Colonic mucosa (tissue), 4 donors: Measurements from ENCODE around the gene ARHGAP26. TPM values are rescaled to one million over a fixed set of nuclear protein-coding genes. Genes with fewer than 3 reads are reported as not detected.

Experiments
- DNase-seq: peaks from one replicate; pipeline ENCODE4 v3.0.0-alpha.2; 2020
- H3K27ac ChIP-seq: fragments of 200-600 bp; one replicate; pipeline ENCODE4 v1.8.0; 2021
- H3K27me3 ChIP-seq: fragments of 200-600 bp; one replicate; pipeline ENCODE4 v1.8.0; 2021
- H3K36me3 ChIP-seq: fragments of 200-600 bp; one replicate; pipeline ENCODE4 v1.8.0; 2021
- H3K4me1 ChIP-seq: fragments of 200-600 bp; one replicate; pipeline ENCODE4 v1.8.0; 2021; ENCODE audit warnings: mild to moderate bottlenecking
- H3K4me3 ChIP-seq: fragments of 200-600 bp; one replicate; pipeline ENCODE4 v1.8.0; 2021
- H3K9ac ChIP-seq, 2 donors: one replicate each; pipeline ENCODE4 v1.7.0; 2013; ENCODE audit warnings: control low read depth in 2 of 2, low read depth in 2 of 2, low read length in 2 of 2
- H3K9me3 ChIP-seq: fragments of 200-600 bp; one replicate; pipeline ENCODE4 v1.8.0; 2021
- CTCF ChIP-seq: fragments of 200-600 bp; IDR thresholded peaks from one replicate; pipeline ENCODE4 v1.8.0; 2022; ENCODE audit warnings: antibody characterized with exemption, mild to moderate bottlenecking
- intact Hi-C: fragments of 100-400 bp; cut with DNase I; formaldehyde crosslinking; loops from one replicate; pipeline ENCODE4 v1.14.1; 2022
- total RNA-seq, 2 donors: library from RNA; stranded (reverse); fragmentation: NEBNext Ultra II Directional in 1 of 2; extraction: Animal tissue kit (Norgen Biotek cat#: 25700) in 1 of 2; gene quantifications; one replicate each; pipeline ENCODE4 v1.2.1, GENCODE V29; 2021
- donor health status: healthy.
- donor health status: DM: no; HTN: no; CAD: no.
- donor health status: DM: no; HTN: no; CAD: no.

ARHGAP26 gene
- total RNA-seq, 2 donors from 2014 or later: 59.1 to 74.0 TPM

GRCh38 chr5:142894749-142895148, 124.6 kb downstream of the ARHGAP26 start:
- H3K36me3 ChIP-seq: no peaks in the 10 kb centered on the region
- H3K9ac ChIP-seq: no peak overlapping the region
- no peaks in the 10 kb centered on the region for H3K4me1 ChIP-seq
- intact Hi-C loops: no loop called here
- H3K27me3 ChIP-seq: no peaks in the 10 kb centered on the region
- no peak for TF ChIP-seq CTCF
- H3K4me3 ChIP-seq: no peak overlapping the region
- H3K27ac ChIP-seq: no peak overlapping the region
- DNase-seq: no peak
- no peaks in the 10 kb centered on the region for H3K9me3 ChIP-seq

- H3K9ac ChIP-seq: no peak overlapping the region
- no peaks in the 10 kb centered on the region for H3K36me3 ChIP-seq
- no peak overlapping the region for H3K27ac ChIP-seq
- H3K9me3 ChIP-seq: no peaks in the 10 kb centered on the region
- H3K4me1 ChIP-seq: no peaks in the 10 kb centered on the region
- no peak for TF ChIP-seq CTCF
- intact Hi-C loops: no loop called here
- no peak overlapping the region for H3K4me3 ChIP-seq
- H3K27me3 ChIP-seq: no peaks in the 10 kb centered on the region
- no peak for DNase-seq
These were observed 126.3 kb downstream of the ARHGAP26 start for GRCh38 chr5:142896325-142897007.

- Histone ChIP-seq H3K9me3 (no peaks in the 10 kb centered on the region), H3K36me3 (no peaks in the 10 kb centered on the region), H3K27me3 (no peaks in the 10 kb centered on the region), H3K9ac (no peak overlapping the region), H3K4me1 (no peaks in the 10 kb centered on the region), H3K4me3 (no peak overlapping the region), H3K27ac (no peak overlapping the region)
- TF ChIP-seq CTCF: no peak
- no peak for DNase-seq
- intact Hi-C loops: no loop called here
These were observed 127.2 kb downstream of the ARHGAP26 start for GRCh38 chr5:142897328-142897727.

- H3K27ac ChIP-seq: no peak overlapping the region
- no peak for TF ChIP-seq CTCF
- intact Hi-C loops: no loop called here
- no peak for DNase-seq
- no peak overlapping the region for H3K4me3 ChIP-seq
- no peaks in the 10 kb centered on the region for H3K9me3 ChIP-seq
- no peaks in the 10 kb centered on the region for H3K36me3 ChIP-seq
- no peaks in the 10 kb centered on the region for H3K4me1 ChIP-seq
- H3K27me3 ChIP-seq: no peaks in the 10 kb centered on the region
- no peak overlapping the region for H3K9ac ChIP-seq
These were observed 130.8 kb downstream of the ARHGAP26 start for GRCh38 chr5:142900927-142901326.

- no peak overlapping the region for H3K27ac ChIP-seq
- DNase-seq: no peak
These were observed 131.5 kb downstream of the ARHGAP26 start for GRCh38 chr5:142901476-142902185.

More at GRCh38 chr5:142901476-142902185, 131.5 kb downstream of the ARHGAP26 start:
- TF ChIP-seq CTCF: no peak
- intact Hi-C loops: no loop called here
- Histone ChIP-seq H3K9ac (no peak overlapping the region), H3K27me3 (no peaks in the 10 kb centered on the region), H3K36me3 (no peaks in the 10 kb centered on the region), H3K4me3 (no peak overlapping the region), H3K4me1 (no peaks in the 10 kb centered on the region), H3K9me3 (no peaks in the 10 kb centered on the region)
